A673 (cell line): ENCODE data around the gene ATP10A.

ENCODE experiments used
- EZH2 ChIP-seq: fragments of 200-600 bp; sonication (generic); IDR thresholded peaks from 2 replicates; pipeline ENCODE4 v1.6.1; 2017; ENCODE audit warnings: borderline replicate concordance, low read depth, mild to moderate bottlenecking, mixed read lengths, antibody characterized with exemption, low read length; ENCODE audit not compliant: poor library complexity, severe bottlenecking
- TF ChIP-seq, protein P1 (sequence below): fragments of 300-800, 200-600 bp; sonication (generic); conservative IDR thresholded peaks from 2 replicates; pipeline ENCODE4 v1.5.1; 2017; ENCODE audit warnings: low read depth, mild to moderate bottlenecking, antibody characterized with exemption, low read length, moderate library complexity, mixed read lengths

- TF ChIP-seq, protein P1, sequence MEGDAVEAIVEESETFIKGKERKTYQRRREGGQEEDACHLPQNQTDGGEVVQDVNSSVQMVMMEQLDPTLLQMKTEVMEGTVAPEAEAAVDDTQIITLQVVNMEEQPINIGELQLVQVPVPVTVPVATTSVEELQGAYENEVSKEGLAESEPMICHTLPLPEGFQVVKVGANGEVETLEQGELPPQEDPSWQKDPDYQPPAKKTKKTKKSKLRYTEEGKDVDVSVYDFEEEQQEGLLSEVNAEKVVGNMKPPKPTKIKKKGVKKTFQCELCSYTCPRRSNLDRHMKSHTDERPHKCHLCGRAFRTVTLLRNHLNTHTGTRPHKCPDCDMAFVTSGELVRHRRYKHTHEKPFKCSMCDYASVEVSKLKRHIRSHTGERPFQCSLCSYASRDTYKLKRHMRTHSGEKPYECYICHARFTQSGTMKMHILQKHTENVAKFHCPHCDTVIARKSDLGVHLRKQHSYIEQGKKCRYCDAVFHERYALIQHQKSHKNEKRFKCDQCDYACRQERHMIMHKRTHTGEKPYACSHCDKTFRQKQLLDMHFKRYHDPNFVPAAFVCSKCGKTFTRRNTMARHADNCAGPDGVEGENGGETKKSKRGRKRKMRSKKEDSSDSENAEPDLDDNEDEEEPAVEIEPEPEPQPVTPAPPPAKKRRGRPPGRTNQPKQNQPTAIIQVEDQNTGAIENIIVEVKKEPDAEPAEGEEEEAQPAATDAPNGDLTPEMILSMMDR = no peak
- no peak for TF ChIP-seq EZH2
Measured at GRCh38 chr15:25810631-25811091, 52.5 kb downstream of the ATP10A start.
